Measurements from ENCODE around the gene GAREM2. TPM values are rescaled to one million over a fixed set of nuclear protein-coding genes. Genes with fewer than 3 reads are reported as not detected.

Gene GAREM2
- total and polyA plus RNA-seq, 2 donors (not counting 3 experiments of a cell fraction or from before 2014, with no cell fraction given): 3.1 to 3.7 TPM

DNA sequence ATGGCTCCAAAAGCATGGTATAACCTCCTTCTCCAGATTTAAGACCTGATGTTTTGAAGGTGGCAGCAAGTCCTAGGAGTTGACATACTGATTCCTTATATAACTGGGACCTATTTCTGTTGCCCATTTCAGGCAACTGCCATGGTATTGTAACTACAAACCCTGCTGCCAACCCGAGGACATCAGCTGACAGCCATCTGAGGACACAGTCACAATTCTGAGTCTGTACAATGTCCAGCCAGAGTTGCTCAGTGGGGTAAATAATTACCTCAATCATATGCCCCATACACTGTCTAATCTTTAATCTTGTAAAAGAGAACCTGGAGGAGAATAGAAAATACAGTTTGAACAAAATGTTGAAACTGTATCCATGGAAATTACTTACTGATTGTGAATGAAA is 8.7 kb upstream of the GAREM2 start:
- no peaks in the 10 kb centered on the region for H3K36me3 ChIP-seq (ENCODE audit: control insufficient read depth in 2 of 2, extremely low read depth in 1 of 2, insufficient read depth in 2 of 2, low read length in 2 of 2)
- H4K20me1 ChIP-seq (replicated peaks; ENCODE audit: control insufficient read depth, extremely low read depth, insufficient read depth, low read length): no peaks in the 10 kb centered on the region
- ChIA-PET POLR2A (no interaction called here), CTCF (no interaction called here)
- dilution Hi-C loops (cut with MboI; ENCODE audit: extremely low pct_ligation_motif_present, low sequenced_read_pairs) (no loop called here), intact Hi-C loops (cut with micrococcal nuclease) (no loop called here)
- FAIRE-seq (no peak), DNase-seq (ENCODE audit: low read depth, low spot score) (no peak)
- no peaks in the 10 kb centered on the region for H3K79me2 ChIP-seq (ENCODE audit: control insufficient read depth, insufficient read depth, low read length)
- H3K9me1 ChIP-seq (replicated peaks; ENCODE audit: control insufficient read depth, extremely low read depth, insufficient read depth, low read length): no peaks in the 10 kb centered on the region
- no peak for TF ChIP-seq MYC (IDR thresholded peaks at IDR 0.05; ENCODE audit: low read depth, low read length)
- no peak for TF ChIP-seq POLR2AphosphoS5 (IDR thresholded peaks at IDR 0.05; ENCODE audit: insufficient read depth, low read depth, low read length)
- TF ChIP-seq, protein P1, sequence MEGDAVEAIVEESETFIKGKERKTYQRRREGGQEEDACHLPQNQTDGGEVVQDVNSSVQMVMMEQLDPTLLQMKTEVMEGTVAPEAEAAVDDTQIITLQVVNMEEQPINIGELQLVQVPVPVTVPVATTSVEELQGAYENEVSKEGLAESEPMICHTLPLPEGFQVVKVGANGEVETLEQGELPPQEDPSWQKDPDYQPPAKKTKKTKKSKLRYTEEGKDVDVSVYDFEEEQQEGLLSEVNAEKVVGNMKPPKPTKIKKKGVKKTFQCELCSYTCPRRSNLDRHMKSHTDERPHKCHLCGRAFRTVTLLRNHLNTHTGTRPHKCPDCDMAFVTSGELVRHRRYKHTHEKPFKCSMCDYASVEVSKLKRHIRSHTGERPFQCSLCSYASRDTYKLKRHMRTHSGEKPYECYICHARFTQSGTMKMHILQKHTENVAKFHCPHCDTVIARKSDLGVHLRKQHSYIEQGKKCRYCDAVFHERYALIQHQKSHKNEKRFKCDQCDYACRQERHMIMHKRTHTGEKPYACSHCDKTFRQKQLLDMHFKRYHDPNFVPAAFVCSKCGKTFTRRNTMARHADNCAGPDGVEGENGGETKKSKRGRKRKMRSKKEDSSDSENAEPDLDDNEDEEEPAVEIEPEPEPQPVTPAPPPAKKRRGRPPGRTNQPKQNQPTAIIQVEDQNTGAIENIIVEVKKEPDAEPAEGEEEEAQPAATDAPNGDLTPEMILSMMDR (IDR thresholded peaks at IDR 0.05; ENCODE audit: extremely low read depth in 1 of 2, insufficient read depth in 1 of 2, low read depth in 1 of 2, low read length in 2 of 2): no peak
- H3K9ac ChIP-seq (replicated peaks; ENCODE audit: extremely low read depth, insufficient read depth, low read length): no peak overlapping the region
- H3K4me2 ChIP-seq (ENCODE audit: insufficient read depth, low read length): no peak overlapping the region
- H3K4me1 ChIP-seq (ENCODE audit: control insufficient read depth, extremely low read depth, insufficient read depth, low read length): no peaks in the 10 kb centered on the region
- no peaks in the 10 kb centered on the region for H3K9me3 ChIP-seq (replicated peaks; ENCODE audit: control insufficient read depth, insufficient read depth, low read length)
- H3K4me3 ChIP-seq (replicated peaks in 1 of 3; ENCODE audit: insufficient read depth in 1 of 3, low read depth in 1 of 3, low read length in 3 of 3): no peak overlapping the region
- H2AFZ ChIP-seq (ENCODE audit: low read depth, low read length): no peak overlapping the region
- peaks cover 0 to 3% of the 10 kb centered on the region in 2 experiments for H3K27me3 ChIP-seq (ENCODE audit: control insufficient read depth in 2 of 2, insufficient read depth in 2 of 2, low read length in 2 of 2)
- BruUV-seq (replicated peaks): no TSS peak
- H3K27ac ChIP-seq (ENCODE audit: insufficient read depth, low read depth, low read length): no peak overlapping the region

- dilution Hi-C loops (cut with MboI; ENCODE audit: extremely low pct_ligation_motif_present, low sequenced_read_pairs) (no loop called here), intact Hi-C loops (cut with micrococcal nuclease) (no loop called here)
- no peaks in the 10 kb centered on the region for H3K9me1 ChIP-seq (replicated peaks; ENCODE audit: control insufficient read depth, extremely low read depth, insufficient read depth, low read length)
- POLR2A ChIA-PET: no interaction called here
- no peaks in the 10 kb centered on the region for H3K9me3 ChIP-seq (replicated peaks; ENCODE audit: control insufficient read depth, insufficient read depth, low read length)
- H3K4me2 ChIP-seq (ENCODE audit: insufficient read depth, low read length): no peak overlapping the region
- peaks cover 0 to 3% of the 10 kb centered on the region in 2 experiments for H3K27me3 ChIP-seq (ENCODE audit: control insufficient read depth in 2 of 2, insufficient read depth in 2 of 2, low read length in 2 of 2)
- no peak for TF ChIP-seq POLR2A (IDR thresholded peaks at IDR 0.05; ENCODE audit: low read depth, low read length)
- TF ChIP-seq, protein P2, sequence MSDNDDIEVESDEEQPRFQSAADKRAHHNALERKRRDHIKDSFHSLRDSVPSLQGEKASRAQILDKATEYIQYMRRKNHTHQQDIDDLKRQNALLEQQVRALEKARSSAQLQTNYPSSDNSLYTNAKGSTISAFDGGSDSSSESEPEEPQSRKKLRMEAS (IDR thresholded peaks at IDR 0.05; ENCODE audit: insufficient read depth, insufficient read length): no peak
- TF ChIP-seq POLR2AphosphoS5 (IDR thresholded peaks at IDR 0.05; ENCODE audit: insufficient read depth, low read depth, low read length): no peak
- no peak for TF ChIP-seq EZH2 (IDR thresholded peaks at IDR 0.05; ENCODE audit: borderline replicate concordance, low read depth, low read length, severe bottlenecking)
- TF ChIP-seq GATA2 (IDR thresholded peaks at IDR 0.05; ENCODE audit: insufficient read depth, insufficient read length, low read depth, low read length): no peak
- TF ChIP-seq FOS (IDR thresholded peaks at IDR 0.05; ENCODE audit: borderline replicate concordance, insufficient read depth, low read length): no peak
- TF ChIP-seq, protein P1 (IDR thresholded peaks at IDR 0.05; ENCODE audit: extremely low read depth in 1 of 2, insufficient read depth in 1 of 2, low read depth in 1 of 2, low read length in 2 of 2): no peak
- TF ChIP-seq JUN (IDR thresholded peaks at IDR 0.05; ENCODE audit: borderline replicate concordance, insufficient read depth, insufficient read length, low read depth): no peak
- TF ChIP-seq MYC (IDR thresholded peaks at IDR 0.05; ENCODE audit: low read depth, low read length): no peak
- H3K79me2 ChIP-seq (ENCODE audit: control insufficient read depth, insufficient read depth, low read length): no peaks in the 10 kb centered on the region
- H4K20me1 ChIP-seq (replicated peaks; ENCODE audit: control insufficient read depth, extremely low read depth, insufficient read depth, low read length): no peaks in the 10 kb centered on the region
- H3K36me3 ChIP-seq (ENCODE audit: control insufficient read depth in 2 of 2, extremely low read depth in 1 of 2, insufficient read depth in 2 of 2, low read length in 2 of 2): no peaks in the 10 kb centered on the region
- DNase-seq (ENCODE audit: low read depth, low spot score): no peak
- H2AFZ ChIP-seq (ENCODE audit: low read depth, low read length): no peak overlapping the region
- H3K4me1 ChIP-seq (ENCODE audit: control insufficient read depth, extremely low read depth, insufficient read depth, low read length): no peaks in the 10 kb centered on the region
- no TSS peak for BruUV-seq (replicated peaks)
- CTCF ChIA-PET: interaction anchor here (0.7 kb wide), 1 partner anchor 17 kb away, joined by 3 read pairs; no protein-coding TSS in a partner anchor
- no peak overlapping the region for H3K4me3 ChIP-seq (replicated peaks in 1 of 3; ENCODE audit: insufficient read depth in 1 of 3, low read depth in 1 of 3, low read length in 3 of 3)
- no peak overlapping the region for H3K27ac ChIP-seq (ENCODE audit: insufficient read depth, low read depth, low read length)
- no peak overlapping the region for H3K9ac ChIP-seq (replicated peaks; ENCODE audit: extremely low read depth, insufficient read depth, low read length)
- no peak for FAIRE-seq
Measured at GRCh38 chr2:26164641-26165211, 8.2 kb upstream of the GAREM2 start.

Data from endothelial cell of umbilical vein (primary cell).